WTC11 (cell line): ENCODE measurements around the gene CTIF.

Experiments
- ARID4B ChIP-seq: sonication (generic); formaldehyde crosslinking; IDR thresholded peaks from 2 replicates; pipeline ENCODE4 v1.8.0; 2023; ENCODE audit warnings: missing genetic modification reagents, mild to moderate bottlenecking, borderline replicate concordance
- CBFB ChIP-seq: sonication (generic); formaldehyde crosslinking; IDR thresholded peaks from 2 replicates; pipeline ENCODE4 v1.8.1; 2022; ENCODE audit warnings: mild to moderate bottlenecking, low read depth, missing genetic modification reagents
- CREB1 ChIP-seq: sonication (generic); formaldehyde crosslinking; IDR thresholded peaks from 2 replicates; pipeline ENCODE4 v1.8.0; 2023; ENCODE audit warnings: mild to moderate bottlenecking, missing genetic modification reagents
- CTCF ChIP-seq: fragments of 200-600 bp; IDR thresholded peaks from 2 replicates; pipeline ENCODE4 v1.8.0; 2022; ENCODE audit warnings: antibody characterized with exemption
- ETV6 ChIP-seq: sonication (generic); formaldehyde crosslinking; IDR thresholded peaks from 2 replicates; pipeline ENCODE4 v1.8.1; 2022; ENCODE audit warnings: mild to moderate bottlenecking, missing genetic modification reagents
- IRF2 ChIP-seq: sonication (generic); formaldehyde crosslinking; IDR thresholded peaks from 2 replicates; pipeline ENCODE4 v1.8.0; 2022; ENCODE audit warnings: low read depth, missing genetic modification reagents, borderline replicate concordance
- NR2C2 ChIP-seq: sonication (generic); formaldehyde crosslinking; IDR thresholded peaks from 2 replicates; pipeline ENCODE4 v1.8.0; 2022; ENCODE audit warnings: mild to moderate bottlenecking, missing genetic modification reagents
- SP1 ChIP-seq: sonication (generic); formaldehyde crosslinking; conservative IDR thresholded peaks from 2 replicates; pipeline ENCODE4 v1.8.1; 2022; ENCODE audit warnings: missing genetic modification reagents
- TEAD4 ChIP-seq: sonication (generic); formaldehyde crosslinking; IDR thresholded peaks from 2 replicates; pipeline ENCODE4 v1.8.0; 2022; ENCODE audit warnings: mild to moderate bottlenecking, missing genetic modification reagents
- USF2 ChIP-seq: sonication (generic); formaldehyde crosslinking; IDR thresholded peaks from 2 replicates; pipeline ENCODE4 v1.8.1; 2023; ENCODE audit warnings: mild to moderate bottlenecking, missing genetic modification reagents, moderate library complexity

- TF ChIP-seq IRF2 (CRISPR knock-in tag) (no peak), TEAD4 (CRISPR knock-in tag) (no peak), CTCF (no peak), USF2 (no peak), CBFB (CRISPR knock-in tag) (no peak), ARID4B (CRISPR knock-in tag) (no peak), ETV6 (CRISPR knock-in tag) (no peak), SP1 (no peak), CREB1 (no peak), NR2C2 (no peak)
These were observed 8.7 kb downstream of the CTIF start for GRCh38 chr18:48547531-48547981.
